Neuronal stem cell (in vitro differentiated cells): ENCODE data around the gene AP1S1.

Experiments
- DNase-seq: peaks from one replicate; pipeline ENCODE4 v3.0.0-alpha.2; 2013; ENCODE audit warnings: low spot score
- H2AFZ ChIP-seq: one replicate; pipeline ENCODE4 v1.6.1; 2013; ENCODE audit warnings: mild to moderate bottlenecking, low read length, inconsistent platforms
- H2AK5ac ChIP-seq: 2 replicates; pipeline ENCODE4 v1.6.1; 2013; ENCODE audit warnings: low read depth, mild to moderate bottlenecking, inconsistent platforms, low read length, moderate library complexity, mixed read lengths
- H2BK120ac ChIP-seq: 2 replicates; pipeline ENCODE4 v1.6.1; 2013; ENCODE audit warnings: low read depth, mild to moderate bottlenecking, inconsistent platforms, low read length, moderate library complexity, mixed read lengths
- H2BK12ac ChIP-seq: one replicate; pipeline ENCODE4 v1.6.1; 2013; ENCODE audit warnings: low read length, inconsistent platforms
- H2BK15ac ChIP-seq: 2 replicates; pipeline ENCODE4 v1.6.1; 2013; ENCODE audit warnings: mild to moderate bottlenecking, low read length, inconsistent platforms, mixed read lengths
- H2BK5ac ChIP-seq: one replicate; pipeline ENCODE4 v1.6.1; 2013; ENCODE audit warnings: inconsistent platforms, mild to moderate bottlenecking, low read length, moderate library complexity
- H3K14ac ChIP-seq: one replicate; pipeline ENCODE4 v1.6.1; 2013; ENCODE audit warnings: low read length, inconsistent platforms
- H3K18ac ChIP-seq: 2 replicates; pipeline ENCODE4 v1.6.1; 2013; ENCODE audit warnings: low read length, inconsistent platforms
- H3K23ac ChIP-seq: 2 replicates; pipeline ENCODE4 v1.6.1; 2013; ENCODE audit warnings: low read depth, mild to moderate bottlenecking, mixed read lengths, low read length, inconsistent platforms; ENCODE audit not compliant: poor library complexity
- H3K27ac ChIP-seq: replicated peaks from 3 replicates; pipeline ENCODE4 v1.5.1; 2013; ENCODE audit warnings: low read length, inconsistent platforms
- H3K27me3 ChIP-seq, 3 experiments: 2 replicates each; pipeline ENCODE4 v1.6.1; 2013; ENCODE audit warnings: low read length in 3 of 3, mild to moderate bottlenecking in 2 of 3, inconsistent platforms in 1 of 3, low read depth in 1 of 3, mixed read lengths in 1 of 3, moderate library complexity in 1 of 3; ENCODE audit not compliant: control insufficient read depth in 3 of 3, insufficient read depth in 3 of 3
- H3K36me3 ChIP-seq, 2 donors: replicated peaks in 1 of 2; 2 replicates each; pipeline ENCODE4 v1.6.1; 2013; ENCODE audit warnings: low read length in 2 of 2; ENCODE audit not compliant: control insufficient read depth in 2 of 2, insufficient read depth in 2 of 2
- H3K4ac ChIP-seq: 2 replicates; pipeline ENCODE4 v1.6.1; 2013; ENCODE audit warnings: inconsistent platforms, mild to moderate bottlenecking, low read length, moderate library complexity
- H3K4me1 ChIP-seq, 2 donors: 1 replicate in 1 of 2; 2 replicates in 1 of 2; pipeline ENCODE4 v1.6.1; 2013; ENCODE audit warnings: low read length in 2 of 2, low read depth in 1 of 2; ENCODE audit not compliant: control insufficient read depth in 2 of 2, insufficient read depth in 1 of 2
- H3K4me2 ChIP-seq: one replicate; pipeline ENCODE4 v1.6.1; 2013; ENCODE audit warnings: mild to moderate bottlenecking, low read length, inconsistent platforms; ENCODE audit not compliant: insufficient read depth, poor library complexity, severe bottlenecking
- H3K4me3 ChIP-seq, 2 donors: 2 replicates each; pipeline ENCODE4 v1.5.1; 2013; ENCODE audit warnings: low read length in 2 of 2, mild to moderate bottlenecking in 2 of 2, inconsistent platforms in 1 of 2, moderate library complexity in 1 of 2
- H3K79me1 ChIP-seq: one replicate; pipeline ENCODE4 v1.6.1; 2013; ENCODE audit warnings: low read depth, mild to moderate bottlenecking, inconsistent platforms, low read length, moderate library complexity
- H3K9ac ChIP-seq: one replicate; pipeline ENCODE4 v1.6.1; 2013; ENCODE audit warnings: mild to moderate bottlenecking, low read depth, low read length, inconsistent platforms; ENCODE audit not compliant: poor library complexity
- H3K9me3 ChIP-seq, 2 donors: replicated peaks in 1 of 2; 2 replicates each; pipeline versions ENCODE3 to v1.6.1; 2013; ENCODE audit warnings: low read length in 2 of 2, mild to moderate bottlenecking in 2 of 2, inconsistent platforms in 1 of 2, low read depth in 1 of 2, mixed read lengths in 1 of 2, moderate library complexity in 1 of 2; ENCODE audit not compliant: control insufficient read depth in 2 of 2, insufficient read depth in 1 of 2
- H4K8ac ChIP-seq: one replicate; pipeline ENCODE4 v1.6.1; 2013; ENCODE audit warnings: low read depth, mild to moderate bottlenecking, inconsistent platforms, low read length, moderate library complexity
- H4K91ac ChIP-seq: one replicate; pipeline ENCODE4 v1.6.1; 2013; ENCODE audit warnings: low read length, low read depth, mild to moderate bottlenecking, inconsistent platforms; ENCODE audit not compliant: poor library complexity
- WGBS, 2 donors: extraction: QIAGEN DNeasy Blood & Tissue Kit; methylation state at CpG; one replicate each; pipeline ENCODE4 v1.1.7; 2013; ENCODE audit warnings: missing lambda C conversion rate in 2 of 2, mixed read lengths in 1 of 2; ENCODE audit not compliant: insufficient read length in 2 of 2, insufficient replicate concordance in 1 of 2; ENCODE audit errors: extremely low coverage in 2 of 2; 5-methylcytosine and 5-hydroxymethylcytosine counted together

AP1S1 gene

GRCh38 chr7:101179117-101179516, 24.8 kb downstream of the AP1S1 start:
- Histone ChIP-seq H3K4me1 (peaks cover 0 to 9% of the 10 kb centered on the region in 2 donors), H4K8ac (no peak overlapping the region), H3K4me2 (peak overlapping the region; percentile 94), H3K9me3 (peaks cover under 1 to 6% of the 10 kb centered on the region in 2 donors), H3K9ac (no peak overlapping the region), H3K14ac (no peak overlapping the region), H3K18ac (no peak overlapping the region), H3K36me3 (no peaks in the 10 kb centered on the region), H2AFZ (peak overlapping the region; percentile 97), H2BK15ac (no peak overlapping the region), H3K27ac (no peak overlapping the region), H2BK120ac (no peak overlapping the region), H3K4ac (no peak overlapping the region), H4K91ac (no peak overlapping the region), H3K4me3 (peak overlapping the region; percentile 53 to 71), H2AK5ac (no peak overlapping the region), H3K23ac (no peak overlapping the region), H2BK12ac (no peak overlapping the region), H2BK5ac (no peak overlapping the region), H3K27me3 (peaks cover 15 to 51% (median 49%) of the 10 kb centered on the region in 3 experiments), H3K79me1 (no peaks in the 10 kb centered on the region)
- no peak for DNase-seq
- WGBS, 2 donors = no CpG with 5 or more reads among the region's 20 CpGs

GRCh38 chr7:101179713-101180112, 25.4 kb downstream of the AP1S1 start:
- H4K91ac ChIP-seq = no peak overlapping the region
- no peak for DNase-seq
- H3K4me1 ChIP-seq = peaks cover 0 to 4% of the 10 kb centered on the region in 2 donors
- peak overlapping the region; percentile 81 for H2AK5ac ChIP-seq
- peak overlapping the region; percentile 96 for H3K23ac ChIP-seq
- no peaks in the 10 kb centered on the region for H3K36me3 ChIP-seq
- H4K8ac ChIP-seq = no peak overlapping the region
- H3K79me1 ChIP-seq = no peaks in the 10 kb centered on the region
- peak overlapping the region; percentile 96 for H2BK15ac ChIP-seq
- H3K4me3 ChIP-seq = peak overlapping the region; percentile 53 to 78
- peak overlapping the region; percentile 81 for H2BK120ac ChIP-seq
- peak overlapping the region; percentile 94 for H3K4me2 ChIP-seq
- H3K9me3 ChIP-seq = peaks cover 0 to 6% of the 10 kb centered on the region in 2 donors
- no peak overlapping the region for H3K27ac ChIP-seq
- peaks cover 9 to 45% (median 43%) of the 10 kb centered on the region in 3 experiments for H3K27me3 ChIP-seq
- no CpG with 5 or more reads among the region's 27 CpGs for WGBS, 2 donors
- H3K14ac ChIP-seq = peak overlapping the region; percentile 47
- peak overlapping the region; percentile 4 for H2BK5ac ChIP-seq
- peak overlapping the region; percentile 97 for H2AFZ ChIP-seq
- peak overlapping the region; percentile 78 for H3K9ac ChIP-seq
- peak overlapping the region; percentile 93 for H3K18ac ChIP-seq
- H3K4ac ChIP-seq = peak overlapping the region; percentile 37
- no peak overlapping the region for H2BK12ac ChIP-seq

GRCh38 chr7:101180130-101180755, 26.0 kb downstream of the AP1S1 start, which contains the start of gene NAT16:
Gene NAT16, minus strand, starts transcription at chr7:101180293. Its CDS starts 5,486 bp downstream, at chr7:101174807.
- H2BK5ac ChIP-seq = peak within 1 kb of the TSS; percentile 4
- no CpG with 5 or more reads among the region's 56 CpGs for WGBS, 2 donors

GRCh38 chr7:101185258-101185839, 31.1 kb downstream of the AP1S1 start:
- no peak overlapping the region for H2AK5ac ChIP-seq
- H2AFZ ChIP-seq = no peak overlapping the region
- H3K9me3 ChIP-seq = peaks cover 0 to 1% of the 10 kb centered on the region in 2 donors
- H3K4ac ChIP-seq = no peak overlapping the region
- no peak overlapping the region for H3K4me3 ChIP-seq
- H3K27me3 ChIP-seq = peaks cover 2 to 7% (median 6%) of the 10 kb centered on the region in 3 experiments
- no peak overlapping the region for H3K14ac ChIP-seq
- no CpG with 5 or more reads among the region's 5 CpGs for WGBS, 2 donors
- H4K91ac ChIP-seq = no peak overlapping the region
- no peak overlapping the region for H2BK5ac ChIP-seq
- no peak overlapping the region for H2BK120ac ChIP-seq
- no peak overlapping the region for H3K27ac ChIP-seq
- no peak overlapping the region for H3K4me2 ChIP-seq
- H4K8ac ChIP-seq = no peak overlapping the region
- no peak overlapping the region for H3K9ac ChIP-seq
- no peak for DNase-seq
- no peaks in the 10 kb centered on the region for H3K36me3 ChIP-seq
- no peaks in the 10 kb centered on the region for H3K79me1 ChIP-seq
- no peak overlapping the region for H2BK12ac ChIP-seq
- no peak overlapping the region for H2BK15ac ChIP-seq
- H3K18ac ChIP-seq = no peak overlapping the region
- H3K4me1 ChIP-seq = peaks cover 0 to under 1% of the 10 kb centered on the region in 2 donors
- no peak overlapping the region for H3K23ac ChIP-seq

More at GRCh38 chr7:101180130-101180755, 26.0 kb downstream of the AP1S1 start, which contains the start of gene NAT16:
- Histone ChIP-seq H3K14ac (peak within 1 kb of the TSS; percentile 47), H4K8ac (no peak within 1 kb of the TSS), H3K4ac (peak within 1 kb of the TSS; percentile 37), H3K4me3 (peak within 1 kb of the TSS; percentile 53 to 78), H2BK12ac (peak within 1 kb of the TSS; percentile 81), H2AK5ac (peak within 1 kb of the TSS; percentile 81), H3K4me1 (peaks cover 0 to 4% of the 10 kb centered on the region in 2 donors), H2BK15ac (peak within 1 kb of the TSS; percentile 96), H3K18ac (peak within 1 kb of the TSS; percentile 93), H3K36me3 (no peaks in the 10 kb centered on the region), H2AFZ (peak within 1 kb of the TSS; percentile 97), H2BK120ac (peak within 1 kb of the TSS; percentile 81), H3K27ac (no peak within 1 kb of the TSS), H3K9me3 (peaks cover 0 to 6% of the 10 kb centered on the region in 2 donors), H4K91ac (no peak within 1 kb of the TSS), H3K9ac (peak within 1 kb of the TSS; percentile 78), H3K4me2 (peak within 1 kb of the TSS; percentile 94), H3K27me3 (peaks cover 9 to 40% (median 39%) of the 10 kb centered on the region in 3 experiments), H3K79me1 (no peaks in the 10 kb centered on the region), H3K23ac (peak within 1 kb of the TSS; percentile 96)
- no peak for DNase-seq
